ENCODE measurements around the gene TCAIM. TPM values are rescaled to one million over a fixed set of nuclear protein-coding genes. Genes with fewer than 3 reads are reported as not detected.
A peak's percentile ranks its signal among the peaks of the same experiment; 100 is the strongest.

TCAIM gene
- total and polyA plus RNA-seq, 10 of the 15 experiments (the other 5 are each of a cell fraction or from before 2014, with no cell fraction given): 14.5 to 22.9 (median 17.8) TPM

GRCh38 chr3:44363591-44363990, 25.0 kb downstream of the TCAIM start:
- Histone ChIP-seq H3K36me3 (ENCODE audit: control insufficient read depth in 2 of 2, insufficient read depth in 2 of 2, low read length in 1 of 2) (no peaks in the 10 kb centered on the region), H3K4me3 (no peak overlapping the region), H4K20me1 (ENCODE audit: control insufficient read depth, insufficient read depth) (no peaks in the 10 kb centered on the region), H2AFZ (ENCODE audit: control insufficient read depth, low read depth, low read length) (no peak overlapping the region), H3K4me2 (ENCODE audit: control insufficient read depth, insufficient read depth) (no peak overlapping the region), H3K4me1 (ENCODE audit: control insufficient read depth, insufficient read depth, low read length) (no peaks in the 10 kb centered on the region), H3K9me3 (replicated peaks; ENCODE audit: control insufficient read depth, insufficient read depth, low read length) (no peaks in the 10 kb centered on the region), H3K27me3 (replicated peaks in 1 of 2; ENCODE audit: control insufficient read depth in 2 of 2, insufficient read depth in 2 of 2, low read length in 1 of 2) (no peaks in the 10 kb centered on the region), H3K27ac (ENCODE audit: control insufficient read depth, insufficient read depth) (no peak overlapping the region), H3K79me2 (ENCODE audit: control insufficient read depth, insufficient read depth, low read length) (no peaks in the 10 kb centered on the region), H3K9ac (ENCODE audit: control insufficient read depth, insufficient read depth, low read length) (no peak overlapping the region)
- no TSS peak for BruUV-seq (replicated peaks)
- intact Hi-C loops (cut with micrococcal nuclease; ENCODE audit: unreplicated experiment): no loop called here
- TF ChIP-seq ZNF24 (IDR thresholded peaks at IDR 0.05): peak; percentile 62
- no peak for TF ChIP-seq NR2C1 (IDR thresholded peaks at IDR 0.05)
- in situ Hi-C loops (cut with MboI): no loop called here
- POLR2A ChIA-PET: interaction anchor here (0.7 to 2.2 kb wide), 7 partner anchors 10 to 76 kb away, joined by 4 to 10 read pairs (median 4); partner anchors contain the start of gene TCAIM
- DNase-seq (ENCODE audit: low read depth, low spot score) (no peak), ATAC-seq (peak; percentile 90), FAIRE-seq (no peak)
- SMC1A ChIA-PET (ENCODE audit: uncharacterized antibody, unreplicated experiment): interaction anchor here (0.9 to 3.7 kb wide), 6 partner anchors 8 to 148 kb away, joined by 4 to 40 read pairs (median 4); partner anchors contain the start of gene TCAIM
- 94% methylated on average over 1 of the region's 2 CpGs for WGBS (ENCODE audit: insufficient coverage, insufficient replicate concordance, low lambda C conversion rate, missing lambda C conversion rate)
- RAD21 ChIA-PET (ENCODE audit: unreplicated experiment): interaction anchor here (1.0 to 3.0 kb wide), 4 partner anchors 24 to 76 kb away, joined by 3 to 35 read pairs (median 8); partner anchors contain the start of gene TCAIM
- CTCF ChIA-PET: interaction anchor here (0.9 to 1.9 kb wide), 3 partner anchors 26 to 76 kb away, joined by 4 to 7 read pairs (median 6); partner anchors contain the start of gene TCAIM

- RAD21 ChIA-PET (ENCODE audit: unreplicated experiment): no interaction called here
- ATAC-seq (no peak), FAIRE-seq (no peak), DNase-seq (ENCODE audit: low read depth, low spot score) (no peak)
- WGBS (ENCODE audit: insufficient coverage, insufficient replicate concordance, low lambda C conversion rate, missing lambda C conversion rate): 96% methylated on average over 1 of the region's 1 CpG
- intact Hi-C loops (cut with micrococcal nuclease; ENCODE audit: unreplicated experiment) (no loop called here), in situ Hi-C loops (cut with MboI) (no loop called here)
- no peaks in the 10 kb centered on the region for H3K9me3 ChIP-seq (replicated peaks; ENCODE audit: control insufficient read depth, insufficient read depth, low read length)
- no peaks in the 10 kb centered on the region for H3K4me1 ChIP-seq (ENCODE audit: control insufficient read depth, insufficient read depth, low read length)
- POLR2A ChIA-PET: no interaction called here
- CTCF ChIA-PET: interaction anchor here (0.6 kb wide), 1 partner anchor 16 kb away, joined by 3 read pairs; no protein-coding TSS in a partner anchor
- H3K9ac ChIP-seq (ENCODE audit: control insufficient read depth, insufficient read depth, low read length): no peak overlapping the region
- SMC1A ChIA-PET (ENCODE audit: uncharacterized antibody, unreplicated experiment): interaction anchor here (1.0 kb wide), 1 partner anchor 152 kb away, joined by 4 read pairs; no protein-coding TSS in a partner anchor
- H3K27ac ChIP-seq (ENCODE audit: control insufficient read depth, insufficient read depth): no peak overlapping the region
- H3K79me2 ChIP-seq (ENCODE audit: control insufficient read depth, insufficient read depth, low read length): no peaks in the 10 kb centered on the region
- H3K4me2 ChIP-seq (ENCODE audit: control insufficient read depth, insufficient read depth): no peak overlapping the region
- no peak overlapping the region for H2AFZ ChIP-seq (ENCODE audit: control insufficient read depth, low read depth, low read length)
- no peaks in the 10 kb centered on the region for H3K27me3 ChIP-seq (replicated peaks in 1 of 2; ENCODE audit: control insufficient read depth in 2 of 2, insufficient read depth in 2 of 2, low read length in 1 of 2)
- H3K36me3 ChIP-seq (ENCODE audit: control insufficient read depth in 2 of 2, insufficient read depth in 2 of 2, low read length in 1 of 2): no peaks in the 10 kb centered on the region; a peak in 1 of 4 replicates
- BruUV-seq (replicated peaks): no TSS peak
- no peaks in the 10 kb centered on the region for H4K20me1 ChIP-seq (ENCODE audit: control insufficient read depth, insufficient read depth)
- H3K4me3 ChIP-seq: no peak overlapping the region
- TF ChIP-seq EP300 (IDR thresholded peaks at IDR 0.05; ENCODE audit: borderline replicate concordance in 1 of 2, control insufficient read depth in 1 of 2, low read depth in 2 of 2, low read length in 2 of 2) (no peak), EED (IDR thresholded peaks at IDR 0.05; ENCODE audit: low read depth) (no peak), ZNF207 (IDR thresholded peaks at IDR 0.05; ENCODE audit: borderline replicate concordance) (no peak), HDGF (IDR thresholded peaks at IDR 0.05) (no peak), FOXM1 (IDR thresholded peaks at IDR 0.05; ENCODE audit: low read depth, low read length) (no peak), KAT2A (conservative IDR thresholded peaks at IDR 0.05; ENCODE audit: control insufficient read depth, low read depth, low read length) (no peak), POLR2A (IDR thresholded peaks at IDR 0.05; ENCODE audit: low read depth, low read length) (no peak), SP1 (IDR thresholded peaks at IDR 0.05; ENCODE audit: low read depth, low read length) (no peak), PKNOX1 (IDR thresholded peaks at IDR 0.05) (no peak), ETV6 (conservative IDR thresholded peaks at IDR 0.05 in 1 of 2, IDR thresholded peaks at IDR 0.05 in 1 of 2; ENCODE audit: borderline replicate concordance in 1 of 2, low read depth in 1 of 2) (no peak), ZNF592 (IDR thresholded peaks at IDR 0.05) (no peak)
Observed at GRCh38 chr3:44365952-44366351, 27.4 kb downstream of the TCAIM start.

All from GM12878 (cell line).